Aorta (tissue), 5 donors: ENCODE results near the gene FGF14. TPM values are rescaled to one million over a fixed set of nuclear protein-coding genes. Genes with fewer than 3 reads are reported as not detected.

Source experiments
- ATAC-seq: fragments of 200-7000 bp; cut with Tn5 transposase; one replicate; pipeline ENCODE4 v1.9.1; 2022; ENCODE audit warnings: moderate library complexity; ENCODE audit not compliant: low FRiP score
- DNase-seq, 2 donors: peaks; one replicate each; pipeline ENCODE4 v3.0.0-alpha.2; 2020
- H3K27ac ChIP-seq, 2 donors: one replicate each; pipeline ENCODE4 v1.5.1; 2013; ENCODE audit warnings: low read length in 2 of 2, mild to moderate bottlenecking in 2 of 2, moderate library complexity in 2 of 2, control low read depth in 1 of 2, inconsistent platforms in 1 of 2, low read depth in 1 of 2
- H3K27me3 ChIP-seq, 2 donors: one replicate each; pipeline ENCODE4 v1.6.1; 2013; ENCODE audit warnings: control low read depth in 1 of 2, low read length in 1 of 2, mild to moderate bottlenecking in 1 of 2, moderate library complexity in 1 of 2; ENCODE audit not compliant: insufficient read depth in 2 of 2, control insufficient read depth in 1 of 2
- H3K36me3 ChIP-seq, 2 donors: one replicate each; pipeline ENCODE4 v1.6.1; 2013; ENCODE audit warnings: control low read depth in 1 of 2, low read length in 1 of 2, mild to moderate bottlenecking in 1 of 2; ENCODE audit not compliant: insufficient read depth in 2 of 2, control insufficient read depth in 1 of 2
- H3K4me1 ChIP-seq, 2 donors: one replicate each; pipeline ENCODE4 v1.6.1; 2013; ENCODE audit warnings: low read length in 2 of 2, control low read depth in 1 of 2, mild to moderate bottlenecking in 1 of 2, moderate library complexity in 1 of 2; ENCODE audit not compliant: insufficient read depth in 2 of 2, control insufficient read depth in 1 of 2
- H3K4me3 ChIP-seq, 2 donors: one replicate each; pipeline ENCODE4 v1.5.1; 2013; ENCODE audit warnings: low read length in 2 of 2, control low read depth in 1 of 2, mild to moderate bottlenecking in 1 of 2
- H3K9me3 ChIP-seq: one replicate; pipeline ENCODE4 v1.6.1; 2013; ENCODE audit warnings: mild to moderate bottlenecking, low read length; ENCODE audit not compliant: control insufficient read depth
- WGBS, 2 donors: extraction: QIAGEN DNeasy Blood & Tissue Kit; methylation state at CpG; one replicate each; pipeline ENCODE4 v1.1.7; 2013; 5-methylcytosine and 5-hydroxymethylcytosine counted together
- intact Hi-C, 2 donors: fragments of 100-400 bp; cut with DNase I; formaldehyde crosslinking; loops; one replicate each; pipeline versions ENCODE4 v1.14.2 to v1.15.0; 2022
- polyA plus RNA-seq, 2 donors: library from polyadenylated mRNA; stranded (reverse); fragments of 200-250 nt; gene quantifications; one replicate each; pipeline ENCODE4 v1.2.3, GENCODE V29; 2013
- total RNA-seq, 2 donors: library from RNA; stranded (reverse); fragmentation: NEBNext Ultra II Directional; extraction: Animal tissue kit (Norgen Biotek cat#: 25700); gene quantifications; one replicate each; pipeline ENCODE4 v1.2.1, GENCODE V29; 2021
- donor health status: healthy with polysubstance abuse.
- donor health status: Bipolar disorder and iron deficiency.
- donor health status: DM: no; HTN: no; CAD: no.
- donor health status: DM: no; HTN: no; CAD: no.
- donor health status: DM: yes; HTN: yes; CAD: no.

FGF14 gene
- total and polyA plus RNA-seq, 4 donors = 0.13 to 4.6 (median 0.72) TPM

DNA sequence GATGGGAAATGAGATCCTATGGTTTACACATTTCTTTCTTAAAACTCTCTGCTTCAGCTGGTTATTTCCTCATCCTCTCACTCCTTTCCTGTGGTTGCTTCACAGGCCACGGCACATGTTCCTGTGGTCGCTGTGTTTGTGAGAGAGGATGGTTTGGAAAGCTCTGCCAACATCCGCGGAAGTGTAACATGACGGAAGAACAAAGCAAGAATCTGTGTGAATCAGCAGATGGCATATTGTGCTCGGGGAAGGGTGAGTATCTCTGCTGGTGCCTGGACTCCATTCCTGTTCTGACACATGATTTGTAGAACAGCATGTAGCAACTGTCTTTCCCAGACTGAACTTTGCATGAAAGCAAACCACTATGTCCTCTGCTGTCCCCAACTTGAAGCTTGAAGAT lies 695.2 kb downstream of the FGF14 start:
- H3K4me3 ChIP-seq = no peak overlapping the region
- ATAC-seq (no peak), DNase-seq (peak in 1 of 2 donors; percentile 47)
- intact Hi-C loops = no loop called here
- no peaks in the 10 kb centered on the region for H3K9me3 ChIP-seq
- WGBS, 2 donors = 78 to 80% methylated on average over 6 of the region's 6 CpGs
- H3K27ac ChIP-seq = no peak overlapping the region
- H3K36me3 ChIP-seq = peaks cover 0 to 5% of the 10 kb centered on the region in 2 donors
- no peaks in the 10 kb centered on the region for H3K27me3 ChIP-seq
- H3K4me1 ChIP-seq = no peaks in the 10 kb centered on the region

DNA sequence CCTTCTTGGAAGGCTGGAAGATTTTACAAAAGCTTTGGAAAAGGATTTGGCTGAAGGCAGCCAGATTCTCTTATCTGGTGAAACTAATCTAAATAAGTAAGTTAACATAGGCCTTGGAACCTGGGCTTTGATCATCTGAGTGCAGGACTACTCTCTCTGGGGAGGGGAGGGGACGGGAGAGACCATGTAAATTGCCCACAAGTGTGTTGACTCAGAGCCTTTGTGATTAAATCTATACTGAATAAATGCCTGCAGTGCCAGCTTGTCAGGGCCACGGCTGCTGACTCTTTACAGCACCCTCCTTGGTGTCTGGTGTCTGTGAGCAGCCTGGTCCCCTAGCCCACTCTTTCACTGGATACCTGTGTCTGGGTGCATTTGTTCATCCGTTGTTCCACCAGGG lies 698.0 kb downstream of the FGF14 start:
- 54 to 72% methylated on average over 3 of the region's 3 CpGs for WGBS, 2 donors
- intact Hi-C loops = no loop called here

DNA sequence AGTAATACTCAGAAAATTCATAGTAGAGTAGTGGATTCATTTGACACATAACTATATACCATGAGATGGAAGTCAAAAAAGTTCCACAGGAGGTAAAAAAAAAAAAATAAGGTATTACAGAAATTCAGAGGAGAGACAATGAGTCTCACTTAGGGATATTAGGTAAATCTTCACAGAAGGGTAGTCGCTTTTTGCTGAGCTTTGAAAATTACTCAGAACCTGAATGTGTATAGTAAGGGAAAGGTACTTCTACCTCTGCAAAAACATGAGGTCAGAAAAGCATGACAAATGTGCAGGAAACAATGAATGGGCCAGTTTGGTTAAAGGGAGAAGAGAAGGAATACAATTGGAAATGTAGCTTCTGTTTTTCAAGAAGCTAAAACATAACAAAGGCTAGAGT lies 698.8 kb downstream of the FGF14 start:
- no peak overlapping the region for H3K4me3 ChIP-seq
- H3K4me1 ChIP-seq = peaks cover 3 to 5% of the 10 kb centered on the region in 2 donors
- H3K9me3 ChIP-seq = no peaks in the 10 kb centered on the region
- peaks cover 0 to 4% of the 10 kb centered on the region in 2 donors for H3K36me3 ChIP-seq
- H3K27me3 ChIP-seq = no peaks in the 10 kb centered on the region
- no peak for ATAC-seq
- 96 to 100% methylated on average over 1 of the region's 1 CpG for WGBS, 2 donors
- H3K27ac ChIP-seq = no peak overlapping the region
- no peak for DNase-seq
- intact Hi-C loops = no loop called here

More for the DNA sequence above, 698.0 kb downstream of the FGF14 start:
- DNase-seq = no peak
- peaks cover 0 to 4% of the 10 kb centered on the region in 2 donors for H3K36me3 ChIP-seq
- ATAC-seq = no peak
- H3K9me3 ChIP-seq = no peaks in the 10 kb centered on the region
- no peak overlapping the region for H3K4me3 ChIP-seq
- peaks cover 3 to 5% of the 10 kb centered on the region in 2 donors for H3K4me1 ChIP-seq
- H3K27ac ChIP-seq = no peak overlapping the region
- no peaks in the 10 kb centered on the region for H3K27me3 ChIP-seq

DNA sequence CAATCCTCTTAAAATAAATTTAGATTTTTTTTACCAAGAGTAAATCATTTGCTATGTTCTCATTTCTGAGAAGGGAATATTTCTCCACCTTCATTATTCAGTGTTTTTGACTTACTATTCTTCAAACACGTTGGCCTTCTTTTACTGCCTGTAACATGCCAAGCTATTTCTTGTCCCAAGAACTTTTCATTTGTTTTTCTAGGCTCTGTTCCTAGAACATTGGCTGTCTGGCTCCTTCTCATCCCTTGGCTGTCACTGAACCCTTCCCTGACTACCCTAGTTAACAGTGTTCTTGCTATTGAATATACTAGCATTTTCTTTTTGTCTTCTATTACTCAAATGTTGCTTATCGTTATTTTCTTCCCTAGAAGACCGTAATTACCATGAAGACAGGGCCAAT lies 701.2 kb downstream of the FGF14 start:
- no peaks in the 10 kb centered on the region for H3K9me3 ChIP-seq
- H3K27ac ChIP-seq = no peak overlapping the region
- H3K36me3 ChIP-seq = peaks cover 0 to 5% of the 10 kb centered on the region in 2 donors
- no peak overlapping the region for H3K4me3 ChIP-seq
- intact Hi-C loops = no loop called here
- H3K27me3 ChIP-seq = no peaks in the 10 kb centered on the region
- no peak for DNase-seq
- peaks cover 3 to 5% of the 10 kb centered on the region in 2 donors for H3K4me1 ChIP-seq
- peak; percentile 88 for ATAC-seq
- WGBS, 2 donors = 3 to 7% methylated on average over 3 of the region's 3 CpGs

DNA sequence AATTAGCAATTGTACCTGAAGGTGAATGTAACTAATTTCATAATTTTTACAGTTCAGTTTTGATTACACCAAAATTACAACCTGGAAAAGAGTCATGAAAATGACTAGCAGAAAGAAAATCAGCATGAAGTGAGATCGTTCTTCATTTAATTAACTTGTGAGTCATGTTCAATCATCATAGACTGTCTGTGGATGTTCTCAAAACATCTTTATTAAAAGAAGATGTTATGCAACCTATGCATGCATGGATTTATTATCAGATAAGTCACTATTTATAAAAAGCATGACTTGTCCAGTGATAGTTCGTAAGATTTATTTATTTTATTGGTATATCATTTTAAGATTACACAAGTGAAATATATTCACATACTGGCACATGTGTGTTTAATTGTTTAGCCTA lies 703.4 kb downstream of the FGF14 start:
- Histone ChIP-seq H3K36me3 (peaks cover 0 to 3% of the 10 kb centered on the region in 2 donors), H3K27ac (no peak overlapping the region), H3K9me3 (no peaks in the 10 kb centered on the region), H3K4me3 (no peak overlapping the region), H3K4me1 (peaks cover 3 to 5% of the 10 kb centered on the region in 2 donors), H3K27me3 (no peaks in the 10 kb centered on the region)
- no peak for DNase-seq
- no peak for ATAC-seq
- intact Hi-C loops = no loop called here
- 87 to 93% methylated on average over 2 of the region's 2 CpGs for WGBS, 2 donors

DNA sequence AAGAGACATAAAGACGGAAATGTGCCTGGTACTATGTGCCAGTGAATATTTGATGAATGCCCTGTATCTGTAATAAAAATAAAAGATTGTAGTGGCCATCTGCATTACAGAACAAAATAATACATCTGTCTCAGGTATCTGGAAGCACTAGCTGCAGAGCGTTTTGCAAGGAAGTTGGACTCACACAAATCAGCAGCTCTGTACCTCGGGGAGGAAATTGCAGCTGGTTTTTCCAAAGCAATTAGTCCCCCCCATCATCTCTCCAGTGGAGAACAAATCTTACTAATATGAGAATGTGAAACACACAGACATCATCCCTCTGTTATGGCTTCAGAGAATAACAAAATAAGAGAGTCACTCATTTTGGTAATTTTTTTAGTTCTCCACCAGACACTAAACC lies 704.1 kb downstream of the FGF14 start:
- no peaks in the 10 kb centered on the region for H3K9me3 ChIP-seq
- intact Hi-C loops = no loop called here
- WGBS, 2 donors = 85 to 88% methylated on average over 3 of the region's 3 CpGs
- no peaks in the 10 kb centered on the region for H3K27me3 ChIP-seq
- H3K4me1 ChIP-seq = peaks cover 3 to 5% of the 10 kb centered on the region in 2 donors
- H3K36me3 ChIP-seq = peaks cover 0 to 3% of the 10 kb centered on the region in 2 donors
- H3K27ac ChIP-seq = no peak overlapping the region
- DNase-seq = no peak
- no peak overlapping the region for H3K4me3 ChIP-seq
- ATAC-seq = no peak

DNA sequence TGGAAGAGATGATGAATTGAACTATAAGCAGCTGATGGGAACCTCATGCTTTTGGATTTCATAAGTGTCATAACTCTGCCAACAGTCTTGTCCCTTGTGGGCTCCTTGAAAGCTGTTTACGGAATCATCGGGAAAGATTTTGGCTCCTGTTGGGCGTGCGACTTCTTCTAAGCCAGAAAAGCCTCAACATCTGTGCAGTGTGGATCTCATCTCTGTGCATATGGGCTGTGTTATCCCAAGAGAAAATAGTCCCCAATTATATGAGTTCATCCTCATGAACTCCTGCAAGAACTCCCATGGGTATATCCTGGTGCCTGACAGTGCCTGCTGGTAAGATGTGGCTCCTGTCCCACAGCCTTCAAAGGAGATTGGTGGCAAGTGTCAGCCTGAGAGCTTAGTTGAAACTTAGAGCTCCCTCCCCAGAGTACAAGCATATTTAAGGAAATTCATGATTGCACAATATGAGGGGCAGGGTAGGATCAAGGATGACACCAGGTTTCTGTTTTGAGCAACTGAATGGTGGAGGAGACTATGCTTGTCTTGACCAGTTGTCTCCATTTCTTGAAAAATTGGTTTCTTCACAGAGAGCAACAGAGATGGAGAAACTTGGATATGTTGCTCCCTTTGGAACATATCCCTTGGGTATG lies 705.9 kb downstream of the FGF14 start:
- Histone ChIP-seq H3K36me3 (peaks cover 0 to 3% of the 10 kb centered on the region in 2 donors), H3K27ac (no peak overlapping the region), H3K9me3 (no peaks in the 10 kb centered on the region), H3K4me1 (peaks cover 3 to 5% of the 10 kb centered on the region in 2 donors), H3K27me3 (no peaks in the 10 kb centered on the region), H3K4me3 (no peak overlapping the region)
- no peak for DNase-seq
- ATAC-seq = peak; percentile 23
- intact Hi-C loops = no loop called here
- 84 to 91% methylated on average over 4 of the region's 4 CpGs for WGBS, 2 donors

DNA sequence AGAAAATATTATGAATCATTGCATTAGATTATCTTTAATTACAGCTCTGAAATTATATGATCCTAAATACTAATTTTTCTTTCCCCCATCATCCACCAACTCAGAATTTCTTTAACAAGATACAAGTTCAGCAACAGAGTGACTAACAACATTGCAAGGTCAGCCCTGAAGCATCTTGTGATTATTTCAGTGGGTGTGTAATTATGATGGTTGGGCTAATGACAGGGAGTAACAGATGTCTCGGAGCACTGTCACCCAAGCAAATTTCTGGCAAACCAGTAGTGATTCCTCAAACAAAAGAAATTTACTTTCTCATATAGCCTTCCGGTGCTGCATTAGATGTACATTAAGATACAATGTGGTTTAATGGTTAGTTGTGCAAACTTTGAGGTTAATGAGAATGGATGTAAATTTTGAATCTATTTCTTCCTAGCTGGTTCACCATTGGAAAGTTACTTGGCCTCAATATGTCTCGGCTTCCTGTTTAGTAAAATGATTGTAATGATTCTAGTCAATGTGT lies 710.4 kb downstream of the FGF14 start:
- Histone ChIP-seq H3K36me3 (peaks cover 0 to 3% of the 10 kb centered on the region in 2 donors), H3K4me3 (no peak overlapping the region), H3K27me3 (no peaks in the 10 kb centered on the region), H3K4me1 (no peaks in the 10 kb centered on the region), H3K27ac (no peak overlapping the region), H3K9me3 (no peaks in the 10 kb centered on the region)
- ATAC-seq = no peak
- no peak for DNase-seq
- 95 to 98% methylated on average over 3 of the region's 3 CpGs for WGBS, 2 donors
- intact Hi-C loops = no loop called here

DNA sequence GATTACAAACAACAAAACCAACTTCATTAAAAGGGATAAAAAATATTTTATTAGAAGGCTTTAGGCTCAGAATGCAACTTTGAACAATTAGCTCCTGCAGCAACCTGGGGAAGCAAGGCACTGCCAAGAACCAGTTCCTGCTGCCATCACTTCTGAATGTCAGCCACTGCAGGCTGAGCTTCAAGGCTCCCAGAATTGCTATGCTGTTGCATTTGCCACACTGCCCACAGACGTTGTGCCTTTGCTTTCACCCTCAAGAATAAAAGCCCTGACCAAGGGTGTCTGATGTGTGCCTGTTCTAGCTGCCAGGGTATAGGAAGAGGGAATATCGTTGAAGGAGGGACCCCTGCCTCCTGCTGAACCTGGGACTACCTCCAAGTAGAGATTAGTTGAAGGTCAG lies 711.0 kb downstream of the FGF14 start:
- ATAC-seq (no peak), DNase-seq (no peak)
- no peaks in the 10 kb centered on the region for H3K27me3 ChIP-seq
- no peaks in the 10 kb centered on the region for H3K4me1 ChIP-seq
- H3K27ac ChIP-seq = no peak overlapping the region
- H3K9me3 ChIP-seq = no peaks in the 10 kb centered on the region
- peaks cover 0 to under 1% of the 10 kb centered on the region in 2 donors for H3K36me3 ChIP-seq
- no peak overlapping the region for H3K4me3 ChIP-seq
- intact Hi-C loops = no loop called here
- WGBS, 2 donors = 23 to 27% methylated on average over 2 of the region's 2 CpGs
